ENCODE measurements around the gene CTU2.
A peak's percentile ranks its signal among the peaks of the same experiment; 100 is the strongest.

CTU2 gene

GRCh38 chr16:88706229-88706964 lies at the start of gene CTU2, which contains the start of gene RNF166:
CTU2 (plus strand) TSS chr16:88706503; CDS start chr16:88706531, 28 bp downstream.
RNF166 (minus strand) TSS chr16:88706408; CDS start chr16:88706325, 83 bp downstream.
- peak; percentile 82 to 85 for DNase-seq (ENCODE audit: low read depth in 2 of 2)
- no peak for TF ChIP-seq CTCF (IDR thresholded peaks at IDR 0.05; ENCODE audit: low read depth, low read length)
- peak within 1 kb of the TSS; percentile 97 to 99 for H3K4me3 ChIP-seq (replicated peaks in 1 of 2; ENCODE audit: low read depth in 2 of 2, low read length in 2 of 2)

- DNase-seq (ENCODE audit: low read depth in 2 of 2) = no peak
- TF ChIP-seq CTCF (IDR thresholded peaks at IDR 0.05; ENCODE audit: low read depth, low read length) = no peak
- no peak overlapping the region for H3K4me3 ChIP-seq (replicated peaks in 1 of 2; ENCODE audit: low read depth in 2 of 2, low read length in 2 of 2)
These were observed 48.9 kb upstream of the CTU2 start for GRCh38 chr16:88657371-88657770.

- no peak for TF ChIP-seq CTCF (IDR thresholded peaks at IDR 0.05; ENCODE audit: low read depth, low read length)
- DNase-seq (ENCODE audit: low read depth in 2 of 2) = no peak
- H3K4me3 ChIP-seq (replicated peaks in 1 of 2; ENCODE audit: low read depth in 2 of 2, low read length in 2 of 2) = no peak overlapping the region
These were observed 47.6 kb upstream of the CTU2 start for GRCh38 chr16:88658714-88659113.

DNA sequence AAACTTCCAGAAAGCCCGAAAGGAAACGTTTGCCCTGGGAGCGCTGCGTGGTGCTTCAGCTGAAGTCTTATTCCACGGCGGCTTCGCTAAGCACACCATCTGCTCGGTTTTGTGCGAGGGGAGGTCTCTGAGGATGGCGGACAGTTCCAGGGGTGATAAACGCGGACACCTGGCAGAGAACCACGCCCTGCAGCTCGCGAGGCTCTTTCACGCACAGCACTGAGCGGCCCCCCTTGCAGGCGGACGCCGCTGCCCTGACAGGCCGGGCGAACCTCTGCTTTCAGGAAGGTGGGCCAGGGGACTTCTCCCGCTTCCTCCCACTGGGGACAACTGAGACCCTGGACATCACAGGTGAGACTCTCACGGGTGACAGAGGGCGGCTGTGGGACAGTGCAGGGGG lies 47.1 kb upstream of the CTU2 start:
- TF ChIP-seq CTCF (IDR thresholded peaks at IDR 0.05; ENCODE audit: low read depth, low read length) = no peak
- no peak overlapping the region for H3K4me3 ChIP-seq (replicated peaks in 1 of 2; ENCODE audit: low read depth in 2 of 2, low read length in 2 of 2)
- no peak for DNase-seq (ENCODE audit: low read depth in 2 of 2)

GRCh38 chr16:88661468-88661867 lies 44.8 kb upstream of the CTU2 start:
- no peak for TF ChIP-seq CTCF (IDR thresholded peaks at IDR 0.05; ENCODE audit: low read depth, low read length)
- no peak for DNase-seq (ENCODE audit: low read depth in 2 of 2)
- H3K4me3 ChIP-seq (replicated peaks in 1 of 2; ENCODE audit: low read depth in 2 of 2, low read length in 2 of 2) = peak overlapping the region in 1 of 2 donors; percentile 33

DNA sequence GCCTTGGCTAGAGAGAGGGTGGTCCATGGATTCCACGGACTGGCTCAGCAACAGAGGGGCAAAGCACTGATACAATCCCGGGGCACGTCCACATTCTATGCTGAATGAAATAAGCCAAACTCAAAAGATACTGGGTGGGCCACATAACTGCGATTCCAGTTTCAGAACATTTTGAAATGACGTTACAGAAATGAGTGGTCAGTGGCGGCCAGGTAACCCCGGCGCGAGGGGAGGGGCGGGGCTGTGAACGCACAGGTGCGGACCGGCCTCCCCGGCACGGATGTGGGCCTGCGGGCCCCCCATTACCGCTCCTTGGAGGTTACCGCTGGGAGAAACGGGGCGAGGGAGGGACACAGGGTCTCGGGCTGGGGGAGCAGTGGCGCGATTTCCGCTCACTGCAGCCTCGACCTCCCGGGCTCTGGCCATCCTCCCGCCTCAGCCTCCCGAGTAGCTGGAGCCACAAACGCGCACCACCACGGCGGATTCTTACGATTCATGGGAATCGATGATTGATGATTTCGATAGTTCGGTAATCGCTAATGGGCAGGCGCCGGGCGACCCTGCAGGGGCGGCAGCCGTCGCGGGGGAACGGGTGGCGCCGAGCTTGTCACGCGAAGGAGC lies 44.0 kb upstream of the CTU2 start:
- DNase-seq (ENCODE audit: low read depth in 2 of 2) = no peak
- H3K4me3 ChIP-seq (replicated peaks in 1 of 2; ENCODE audit: low read depth in 2 of 2, low read length in 2 of 2) = peak overlapping the region; percentile 88 to 95
- TF ChIP-seq CTCF (IDR thresholded peaks at IDR 0.05; ENCODE audit: low read depth, low read length) = no peak
